Right lobe of liver (tissue), 6 donors: Measurements from ENCODE around the gene CRB3. TPM values are rescaled to one million over a fixed set of nuclear protein-coding genes. Genes with fewer than 3 reads are reported as not detected.

Experiments used
- ATAC-seq, 4 donors: fragments of 200-7000 bp; cut with Tn5 transposase; one replicate each; pipeline ENCODE4 v1.9.1; 2020; ENCODE audit warnings: mild to moderate bottlenecking in 4 of 4, moderate library complexity in 4 of 4
- DNase-seq, 3 donors: peaks; one replicate each; pipeline ENCODE4 v3.0.0-alpha.2; 2020
- H3K27ac ChIP-seq, 3 donors: fragments of 200-600 bp; one replicate each; pipeline ENCODE4 v1.8.0; 2022
- H3K27me3 ChIP-seq, 2 donors: fragments of 200-600 bp; one replicate each; pipeline ENCODE4 v1.8.0; 2022
- H3K36me3 ChIP-seq, 4 donors: fragments of 200-600 bp; sonication (generic) in 1 of 4; one replicate each; pipeline versions ENCODE4 v1.5.1 to v1.8.0; 2017 to 2022; ENCODE audit warnings: control low read depth in 1 of 4
- H3K4me1 ChIP-seq, 4 donors: fragments of 200-600 bp; sonication (generic) in 1 of 4; one replicate each; pipeline versions ENCODE4 v1.5.1 to v1.8.0; 2017 to 2022; ENCODE audit warnings: control low read depth in 1 of 4
- H3K4me3 ChIP-seq, 3 donors: fragments of 200-600 bp; one replicate each; pipeline ENCODE4 v1.8.0; 2022
- H3K9me3 ChIP-seq, 4 donors: fragments of 200-600 bp; sonication (generic) in 1 of 4; one replicate each; pipeline versions ENCODE4 v1.5.1 to v1.8.0; 2017 to 2022; ENCODE audit warnings: control low read depth in 1 of 4
- POLR2A ChIP-seq: fragments of 450-650 bp; IDR thresholded peaks from one replicate; pipeline ENCODE4 v1.6.1; 2017; ENCODE audit warnings: antibody characterized with exemption, mild to moderate bottlenecking
- WGBS: methylation state at CpG from one replicate; pipeline ENCODE4 v1.1.6; 2018; ENCODE audit warnings: low coverage, low lambda C conversion rate; ENCODE audit not compliant: insufficient coverage; ENCODE audit errors: missing lambda C conversion rate; 5-methylcytosine and 5-hydroxymethylcytosine counted together
- intact Hi-C, 2 donors: fragments of 100-400 bp; cut with DNase I; formaldehyde crosslinking; loops; one replicate each; pipeline versions ENCODE4 v1.11.2 to v1.14.1; 2022
- microRNA-seq, 2 donors: library from miRNA; unstranded; fragments of <30 nt; microRNA quantifications; one replicate each; pipeline ENCODE4, GENCODE V29; 2019 to 2020
- small RNA-seq, 2 experiments: library from RNA; depleted of rRNA; stranded (forward); fragments of <200 nt; gene quantifications; one replicate each; pipeline ENCODE3, GENCODE V24; 2016
- total RNA-seq, 6 experiments: library from RNA; depleted of rRNA in 2 of 6; stranded (reverse); fragments of >200 nt in 2 of 6; fragmentation: NEBNext Ultra II Directional in 3 of 6; extraction: Animal tissue kit (Norgen Biotek cat#: 25700) in 3 of 6; gene quantifications; one replicate each; pipeline versions ENCODE4 v1.1.0 to v1.2.4, GENCODE V29; 2016 to 2023
- TF ChIP-seq, protein P1 (sequence below), 4 donors: fragments of 200-600 bp in 3 of 4; fragments of 450-650 bp in 1 of 4; IDR thresholded peaks; one replicate each; pipeline versions ENCODE4 v1.5.1 to v1.8.0; 2016 to 2022; ENCODE audit warnings: antibody characterized with exemption in 4 of 4, mild to moderate bottlenecking in 2 of 4
- donor health status: DM: no; HTN: yes; CAD: no.
- donor health status: DM: no; HTN: no; CAD: no.
- donor health status: DM: no; HTN: no; CAD: no.
- donor health status: DM: no; HTN: yes; CAD: no.
- donor health status: DM: no; HTN: yes; CAD: no.

Gene CRB3
- total RNA-seq, 6 experiments from 2014 or later, result 20.6 to 56.1 (median 23.0) TPM

DNA sequence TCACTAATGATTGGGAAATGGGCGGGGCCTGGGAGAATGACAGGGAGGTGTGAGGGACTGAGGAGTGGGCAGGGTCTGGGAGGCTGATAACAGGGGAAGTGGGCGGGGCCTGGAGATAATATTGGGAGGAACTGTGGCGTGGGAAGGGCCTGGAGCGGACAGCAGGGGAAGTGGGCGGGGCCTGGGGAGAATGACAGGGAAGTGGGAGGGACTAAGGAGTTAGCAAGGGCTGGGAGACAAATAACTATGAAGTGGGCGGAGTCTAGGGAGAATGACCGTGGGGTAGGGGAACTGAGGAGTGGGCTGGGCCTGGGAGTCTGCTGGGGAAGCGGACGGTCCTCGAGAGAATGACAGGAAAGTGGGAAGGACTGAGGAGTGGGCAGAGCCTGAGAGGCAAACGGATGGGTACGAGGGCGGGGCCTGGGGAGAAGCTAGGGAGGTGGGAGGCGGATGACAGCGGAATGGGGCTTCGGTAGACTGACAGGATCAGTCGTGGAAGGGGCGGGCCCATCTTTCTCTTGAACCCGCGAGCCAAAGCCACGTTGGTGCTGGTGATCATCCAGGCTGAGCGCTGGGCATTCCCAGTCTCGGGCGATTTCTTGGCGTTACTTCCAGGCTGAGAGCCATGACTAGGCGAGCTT, 52.1 kb downstream of the CRB3 start:
- WGBS, result 5% methylated on average over 14 of the region's 26 CpGs
- peak; percentile 89 to 94 (median 90) for ATAC-seq
- no peaks in the 10 kb centered on the region for H3K27me3 ChIP-seq
- peaks cover 0 to 3% (median under 1%) of the 10 kb centered on the region in 4 donors for H3K4me1 ChIP-seq
- peak; percentile 92 to 98 (median 95) for DNase-seq
- H3K4me3 ChIP-seq, result peak overlapping the region; percentile 56 to 61 (median 59)
- no peaks in the 10 kb centered on the region for H3K36me3 ChIP-seq
- TF ChIP-seq, protein P1, sequence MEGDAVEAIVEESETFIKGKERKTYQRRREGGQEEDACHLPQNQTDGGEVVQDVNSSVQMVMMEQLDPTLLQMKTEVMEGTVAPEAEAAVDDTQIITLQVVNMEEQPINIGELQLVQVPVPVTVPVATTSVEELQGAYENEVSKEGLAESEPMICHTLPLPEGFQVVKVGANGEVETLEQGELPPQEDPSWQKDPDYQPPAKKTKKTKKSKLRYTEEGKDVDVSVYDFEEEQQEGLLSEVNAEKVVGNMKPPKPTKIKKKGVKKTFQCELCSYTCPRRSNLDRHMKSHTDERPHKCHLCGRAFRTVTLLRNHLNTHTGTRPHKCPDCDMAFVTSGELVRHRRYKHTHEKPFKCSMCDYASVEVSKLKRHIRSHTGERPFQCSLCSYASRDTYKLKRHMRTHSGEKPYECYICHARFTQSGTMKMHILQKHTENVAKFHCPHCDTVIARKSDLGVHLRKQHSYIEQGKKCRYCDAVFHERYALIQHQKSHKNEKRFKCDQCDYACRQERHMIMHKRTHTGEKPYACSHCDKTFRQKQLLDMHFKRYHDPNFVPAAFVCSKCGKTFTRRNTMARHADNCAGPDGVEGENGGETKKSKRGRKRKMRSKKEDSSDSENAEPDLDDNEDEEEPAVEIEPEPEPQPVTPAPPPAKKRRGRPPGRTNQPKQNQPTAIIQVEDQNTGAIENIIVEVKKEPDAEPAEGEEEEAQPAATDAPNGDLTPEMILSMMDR (IDR thresholded peaks at IDR 0.05), result no peak
- TF ChIP-seq POLR2A, result peak; percentile 63
- intact Hi-C loops, result loop anchor here in 1 of 2 donors (10.0 kb wide), 1 partner anchor 349 kb away; no protein-coding TSS in a partner anchor
- peak overlapping the region in 2 of 3 donors; percentile 47 to 59 for H3K27ac ChIP-seq
- no peaks in the 10 kb centered on the region for H3K9me3 ChIP-seq

Small RNA genes lying within 50 kb of the gene (microRNA-seq; reads per million reads assigned to microRNA genes)
- 2.0 to 4.5 reads per million in 2 donors for gene MIR3940

Small RNA genes lying within 50 kb of the gene (small RNA-seq; reads per million reads assigned to genes)
- gene AC010503.2, result 0 reads per million in 2 experiments

Other genes starting within 250 kb of the CRB3 start
- gene MLLT1, start 184.3 kb upstream of the CRB3 start, total RNA-seq, result 10 to 100 TPM; 11.3 to 24.3 (median 15.3) TPM
- under 1 TPM in 1 of 6 experiments, not detected in 5; 0.48 TPM for gene ACER1, start 130.7 kb upstream of the CRB3 start, total RNA-seq
- 100 to 1,000 TPM in 2 of 6 experiments, 10 to 100 TPM in 4; 38.0 to 112 (median 53.8) TPM for gene CLPP, start 102.7 kb upstream of the CRB3 start, total RNA-seq
- 10 to 100 TPM; 60.7 to 78.4 (median 72.2) TPM for gene ALKBH7, start 91.5 kb upstream of the CRB3 start, total RNA-seq
- 1 to 10 TPM in 3 of 6 experiments, under 1 TPM in 3; 0.55 to 1.9 (median 1.0) TPM for gene PSPN, start 88.3 kb upstream of the CRB3 start, total RNA-seq
- 10 to 100 TPM; 12.8 to 22.7 (median 19.8) TPM for gene GTF2F1, start 71.1 kb upstream of the CRB3 start, total RNA-seq
- gene KHSRP, start 39.5 kb upstream of the CRB3 start, total RNA-seq, result 10 to 100 TPM; 68.1 to 89.5 (median 76.1) TPM
- gene SLC25A41, start 30.5 kb upstream of the CRB3 start, total RNA-seq, result under 1 TPM in 3 of 6 experiments, not detected in 3; 0.18 to 0.60 (median 0.56) TPM
- gene SLC25A23, start 4.5 kb upstream of the CRB3 start, total RNA-seq, result 10 to 100 TPM; 23.3 to 50.0 (median 30.0) TPM
- gene DENND1C, start 17.5 kb downstream of the CRB3 start, total RNA-seq, result 1 to 10 TPM in 5 of 6 experiments, under 1 TPM in 1; 0.90 to 2.7 (median 1.8) TPM
- 10 to 100 TPM in 2 of 6 experiments, 1 to 10 TPM in 1, under 1 TPM in 3; 0.24 to 19.2 (median 1.4) TPM for gene TUBB4A, start 38.0 kb downstream of the CRB3 start, total RNA-seq
- 1 to 10 TPM in 1 of 6 experiments, under 1 TPM in 2, not detected in 3; 0.27 to 1.6 (median 0.55) TPM for gene TNFSF9, start 66.8 kb downstream of the CRB3 start, total RNA-seq
- gene CD70, start 126.9 kb downstream of the CRB3 start, total RNA-seq, result not detected
- gene TNFSF14, start 205.9 kb downstream of the CRB3 start, total RNA-seq, result 10 to 100 TPM in 3 of 6 experiments, 1 to 10 TPM in 3; 6.4 to 71.1 (median 14.6) TPM